GM10266 (cell line): Measurements from ENCODE around the gene MIAT.

Experiments
- DNase-seq: peaks from one replicate; pipeline ENCODE4 v3.0.0; 2012; ENCODE audit errors: extremely low spot score
- TF ChIP-seq, protein P1 (sequence below): IDR thresholded peaks from 2 replicates; pipeline ENCODE4 v1.5.1; 2012; ENCODE audit warnings: mild to moderate bottlenecking, low read depth; ENCODE audit not compliant: control insufficient read depth, insufficient read depth; ENCODE audit errors: missing control alignments

MIAT gene

DNA sequence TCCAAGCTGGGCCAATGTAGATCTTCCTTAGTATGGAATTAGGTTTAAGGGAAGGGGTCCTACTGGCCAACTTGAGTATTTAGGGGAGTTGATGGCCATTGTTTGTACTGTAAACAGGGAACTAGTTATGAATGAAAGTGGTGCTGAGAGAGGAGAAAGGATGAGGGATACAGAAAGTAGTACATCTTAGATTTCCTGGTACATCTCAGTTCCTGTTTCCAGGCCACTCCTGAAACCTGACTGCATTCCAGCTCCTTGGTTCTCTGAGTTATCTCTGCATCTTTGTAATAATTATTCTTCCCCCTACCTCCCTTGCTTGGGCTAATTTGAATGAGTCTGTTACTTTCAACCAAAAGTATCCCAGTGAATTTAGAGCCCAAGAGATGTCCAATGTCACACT is 30.1 kb downstream of the MIAT start:
- TF ChIP-seq, protein P1, sequence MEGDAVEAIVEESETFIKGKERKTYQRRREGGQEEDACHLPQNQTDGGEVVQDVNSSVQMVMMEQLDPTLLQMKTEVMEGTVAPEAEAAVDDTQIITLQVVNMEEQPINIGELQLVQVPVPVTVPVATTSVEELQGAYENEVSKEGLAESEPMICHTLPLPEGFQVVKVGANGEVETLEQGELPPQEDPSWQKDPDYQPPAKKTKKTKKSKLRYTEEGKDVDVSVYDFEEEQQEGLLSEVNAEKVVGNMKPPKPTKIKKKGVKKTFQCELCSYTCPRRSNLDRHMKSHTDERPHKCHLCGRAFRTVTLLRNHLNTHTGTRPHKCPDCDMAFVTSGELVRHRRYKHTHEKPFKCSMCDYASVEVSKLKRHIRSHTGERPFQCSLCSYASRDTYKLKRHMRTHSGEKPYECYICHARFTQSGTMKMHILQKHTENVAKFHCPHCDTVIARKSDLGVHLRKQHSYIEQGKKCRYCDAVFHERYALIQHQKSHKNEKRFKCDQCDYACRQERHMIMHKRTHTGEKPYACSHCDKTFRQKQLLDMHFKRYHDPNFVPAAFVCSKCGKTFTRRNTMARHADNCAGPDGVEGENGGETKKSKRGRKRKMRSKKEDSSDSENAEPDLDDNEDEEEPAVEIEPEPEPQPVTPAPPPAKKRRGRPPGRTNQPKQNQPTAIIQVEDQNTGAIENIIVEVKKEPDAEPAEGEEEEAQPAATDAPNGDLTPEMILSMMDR, result no peak
- no peak for DNase-seq

DNA sequence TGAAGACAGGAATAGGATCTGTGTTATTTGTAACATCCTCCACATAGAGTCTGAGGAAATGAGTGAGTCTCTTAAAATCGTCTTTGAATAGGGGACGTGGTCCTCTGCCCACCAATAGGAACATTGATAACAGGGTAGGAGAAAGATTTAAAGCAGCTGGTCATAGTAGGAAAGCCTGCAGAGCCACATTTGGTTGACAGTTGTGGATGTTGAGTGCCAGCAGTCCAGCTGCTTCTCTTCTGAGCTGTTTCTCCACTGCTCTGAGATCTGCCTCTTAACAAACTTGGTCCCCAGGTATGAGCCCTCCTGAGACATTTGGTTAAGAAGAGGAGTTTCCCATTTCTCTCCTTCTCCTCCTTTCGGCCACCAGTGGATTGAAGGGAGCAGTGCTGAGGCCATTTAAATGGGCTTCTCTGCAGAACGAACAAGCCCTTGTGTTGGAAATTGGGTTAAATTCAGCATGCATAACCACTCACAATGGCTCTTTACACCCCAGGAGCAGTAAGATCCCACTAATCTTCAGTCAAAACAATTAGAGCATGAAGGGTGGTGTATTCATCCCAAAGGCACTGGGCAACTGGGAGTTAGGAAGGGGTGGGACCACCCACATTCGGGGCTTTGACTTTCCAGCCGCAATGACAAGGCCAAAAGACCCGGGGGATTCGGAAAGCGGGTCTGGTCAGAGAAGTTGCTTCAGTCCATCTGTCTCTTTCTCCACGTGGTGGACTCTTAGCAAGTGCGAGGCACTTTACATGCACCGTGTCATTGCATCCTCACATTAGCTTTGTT is 32.3 kb downstream of the MIAT start:
- TF ChIP-seq, protein P1, result no peak
- DNase-seq, result no peak

DNA sequence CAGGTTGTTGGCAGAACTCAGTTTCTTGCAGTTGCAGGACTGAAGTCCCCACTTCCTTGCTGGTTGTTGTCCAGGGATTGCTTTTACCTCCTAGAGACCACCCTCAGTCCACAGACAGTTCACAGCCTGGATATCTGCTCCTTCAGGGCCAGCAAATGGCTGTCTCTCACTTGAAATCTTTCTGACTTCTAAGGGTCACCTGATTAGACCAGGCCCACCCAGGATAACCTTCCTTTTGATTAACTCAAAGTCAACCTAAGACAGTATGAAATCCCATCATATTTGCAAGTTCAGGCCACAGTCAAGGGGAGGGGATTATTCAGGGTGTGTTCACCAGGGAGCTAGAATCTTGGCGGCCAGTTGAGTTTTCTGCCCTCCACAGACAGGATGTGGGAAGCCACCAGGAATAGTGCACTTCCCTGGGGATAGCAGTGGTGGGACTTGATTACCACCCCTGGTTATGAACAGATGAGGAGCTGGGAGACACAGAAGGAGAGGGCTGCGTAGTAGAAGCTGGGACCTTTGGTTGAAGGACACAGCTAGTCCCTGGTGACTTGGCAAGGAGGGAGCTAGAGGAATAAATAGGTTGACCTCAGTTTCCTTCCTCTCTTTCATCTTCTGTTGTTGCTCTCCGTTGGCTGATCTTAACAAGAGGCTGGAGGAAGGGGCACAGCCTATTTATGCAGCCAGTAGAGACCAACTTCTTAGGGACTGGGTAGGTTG is 33.4 kb downstream of the MIAT start:
- no peak for DNase-seq
- TF ChIP-seq, protein P1, result no peak

DNA sequence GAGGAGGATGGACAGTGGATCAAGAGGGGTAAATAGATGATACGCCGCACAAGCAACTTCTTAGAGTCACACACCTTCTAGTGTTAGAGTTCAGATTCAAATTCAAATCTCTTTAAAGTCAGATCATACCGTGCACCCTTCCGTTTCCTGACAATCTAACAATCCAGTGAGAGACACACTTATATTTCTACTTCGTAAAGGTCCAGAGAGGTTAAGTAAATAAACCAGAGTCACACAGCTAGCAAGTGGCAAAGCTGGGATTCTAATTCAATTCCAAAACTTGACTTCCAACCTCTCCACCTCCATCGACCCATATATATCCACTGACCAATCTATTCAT is 34.0 kb downstream of the MIAT start:
- TF ChIP-seq, protein P1, result no peak
- no peak for DNase-seq

DNA sequence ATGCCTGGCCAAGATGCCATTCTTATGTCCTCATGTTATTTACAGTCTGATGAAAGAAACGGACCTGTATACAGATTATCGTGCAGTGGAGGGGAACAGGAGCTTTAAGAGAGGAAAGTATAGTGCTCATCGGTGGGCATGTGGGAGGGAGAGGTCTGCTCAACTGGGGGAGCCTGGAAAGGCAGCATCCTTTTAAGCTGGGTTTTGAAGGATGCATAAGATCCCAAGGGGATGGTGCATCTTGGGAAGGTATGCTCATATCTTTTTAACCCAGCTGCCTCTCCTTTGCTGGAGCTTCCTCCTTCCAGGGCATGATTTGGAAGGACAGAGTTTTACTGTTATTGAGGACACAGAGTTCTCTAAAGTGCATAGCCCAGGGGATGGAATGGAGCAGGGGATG is 34.8 kb downstream of the MIAT start:
- TF ChIP-seq, protein P1, result no peak
- DNase-seq, result no peak

DNA sequence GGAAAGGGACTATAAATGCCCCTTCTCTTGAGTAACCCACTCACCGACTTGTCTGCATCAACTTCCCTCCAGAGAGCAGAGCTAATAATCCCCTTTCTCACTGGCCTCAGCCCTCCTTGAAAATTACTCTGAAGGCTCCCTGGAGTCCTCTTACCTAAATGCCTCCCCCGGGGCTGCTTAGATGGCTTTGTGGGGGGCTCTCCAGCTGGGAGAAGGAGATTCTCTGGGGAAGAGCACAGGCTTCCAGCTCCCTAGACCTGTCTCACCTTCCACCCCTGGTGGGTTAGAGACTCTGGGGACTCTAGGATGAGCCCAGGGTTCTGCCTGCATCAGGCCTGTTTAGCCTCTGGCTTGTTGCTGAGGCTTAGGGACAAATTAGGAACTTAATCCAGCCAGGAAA is 39.8 kb downstream of the MIAT start:
- no peak for DNase-seq
- TF ChIP-seq, protein P1, result no peak

DNA sequence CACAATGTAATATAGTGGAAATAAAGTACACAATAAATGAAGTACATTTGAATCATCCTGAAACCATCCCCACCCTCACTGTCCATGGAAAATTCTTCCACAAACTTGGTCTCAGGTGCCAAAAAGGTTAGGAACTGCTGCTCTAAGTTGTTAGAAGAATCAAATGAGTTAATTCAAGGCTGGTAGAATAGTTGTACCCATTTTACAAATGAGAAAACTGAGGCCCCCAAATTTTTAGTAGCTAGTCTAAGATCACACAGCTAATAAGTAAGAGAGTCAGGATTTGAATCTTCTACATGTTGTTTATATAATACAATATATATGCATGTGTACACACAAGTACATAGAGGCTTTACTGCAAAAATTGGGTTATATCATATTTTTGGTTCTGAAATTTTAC is 43.1 kb downstream of the MIAT start:
- TF ChIP-seq, protein P1, result no peak
- no peak for DNase-seq
